Neural cell (in vitro differentiated cells): ENCODE data around the gene TYRO3. TPM values are rescaled to one million over a fixed set of nuclear protein-coding genes. Genes with fewer than 3 reads are reported as not detected.
"Not testable (repeated sequence)": the region's sequence is repeated elsewhere in the genome, so short reads cannot be mapped to it uniquely, and the experiment has no call there.

Experiments
- H2AFZ ChIP-seq: fragments of 200-600, 300-800 bp; sonication (generic), shearing (Covaris generic); 2 replicates; pipeline ENCODE4 v1.6.0; 2014; ENCODE audit warnings: low read depth, mild to moderate bottlenecking, antibody characterized with exemption, low read length, moderate library complexity
- H3F3A ChIP-seq: fragments of 200-600 bp; shearing (Covaris generic); 2 replicates; pipeline ENCODE4 v1.6.1; 2016; ENCODE audit warnings: mild to moderate bottlenecking, moderate library complexity, mixed read lengths, antibody characterized with exemption, low read length; ENCODE audit not compliant: insufficient read depth, poor library complexity, severe bottlenecking
- H3K27ac ChIP-seq: fragments of 200-600, 300-800 bp; sonication (generic), shearing (Covaris generic); 2 replicates; pipeline ENCODE4 v1.5.1; 2014; ENCODE audit warnings: mild to moderate bottlenecking, low read length, moderate library complexity
- H3K27me3 ChIP-seq: fragments of 300-800, 200-600 bp; sonication (generic), shearing (Covaris generic); 2 replicates; pipeline ENCODE4 v1.6.0; 2014; ENCODE audit warnings: mild to moderate bottlenecking, low read depth, low read length, moderate library complexity; ENCODE audit not compliant: insufficient read depth
- H3K36me3 ChIP-seq: fragments of 300-800, 200-600 bp; sonication (generic), shearing (Covaris generic); 2 replicates; pipeline ENCODE4 v1.5.1; 2014; ENCODE audit warnings: mild to moderate bottlenecking, antibody characterized with exemption, low read length, moderate library complexity; ENCODE audit not compliant: insufficient read depth
- H3K4me2 ChIP-seq: fragments of 300-800, 200-600 bp; sonication (generic), shearing (Covaris generic); 2 replicates; pipeline ENCODE4 v1.6.0; 2014; ENCODE audit warnings: mild to moderate bottlenecking, low read length
- H3K4me3 ChIP-seq: fragments of 300-800, 200-600 bp; sonication (generic), shearing (Covaris generic); 2 replicates; pipeline ENCODE4 v1.5.1; 2014; ENCODE audit warnings: mild to moderate bottlenecking, low read length, moderate library complexity
- H3K79me2 ChIP-seq: fragments of 200-600 bp; shearing (Covaris generic); replicated peaks from 2 replicates; pipeline ENCODE4 v1.6.0; 2014; ENCODE audit warnings: mild to moderate bottlenecking, low read length, moderate library complexity; ENCODE audit not compliant: insufficient read depth
- H3K9ac ChIP-seq: fragments of 300-800, 200-600 bp; sonication (generic), shearing (Covaris generic); 2 replicates; pipeline ENCODE4 v1.6.1; 2016; ENCODE audit warnings: mild to moderate bottlenecking, low read length, mixed read lengths
- H3K9me2 ChIP-seq: fragments of 200-600 bp; shearing (Covaris generic); 2 replicates; pipeline ENCODE4 v1.6.1; 2016; ENCODE audit warnings: mild to moderate bottlenecking, low read length, mixed read lengths; ENCODE audit not compliant: insufficient read depth
- H3K9me3 ChIP-seq: fragments of 200-600, 300-800 bp; sonication (generic), shearing (Covaris generic); 2 replicates; pipeline ENCODE4 v1.6.1; 2016; ENCODE audit warnings: mild to moderate bottlenecking, mixed run types, low read length, moderate library complexity, mixed read lengths
- H4K20me1 ChIP-seq: fragments of 200-600 bp; shearing (Covaris generic); 2 replicates; pipeline ENCODE4 v1.6.1; 2016; ENCODE audit warnings: mild to moderate bottlenecking, mixed run types; ENCODE audit not compliant: insufficient read depth
- CTCF ChIP-seq: fragments of 450-650 bp; IDR thresholded peaks from 2 replicates; pipeline ENCODE4 v1.5.1; 2014; ENCODE audit warnings: antibody characterized with exemption, mild to moderate bottlenecking, moderate library complexity; ENCODE audit not compliant: poor library complexity, severe bottlenecking
- EP300 ChIP-seq: fragments of 450-650 bp; conservative IDR thresholded peaks from 2 replicates; pipeline ENCODE4 v1.6.1; 2014; ENCODE audit warnings: antibody characterized with exemption, mild to moderate bottlenecking, moderate library complexity; ENCODE audit not compliant: poor library complexity, severe bottlenecking
- EZH2 ChIP-seq: fragments of 200-600, 300-800 bp; shearing (Covaris generic), sonication (generic); IDR thresholded peaks from 2 replicates; pipeline ENCODE4 v1.6.1; 2014; ENCODE audit warnings: antibody characterized with exemption, low read length, borderline replicate concordance, mild to moderate bottlenecking; ENCODE audit not compliant: insufficient read depth, poor library complexity, severe bottlenecking
- MXI1 ChIP-seq: fragments of 450-650 bp; conservative IDR thresholded peaks from 2 replicates; pipeline ENCODE4 v1.6.1; 2014; ENCODE audit warnings: antibody characterized with exemption, mild to moderate bottlenecking; ENCODE audit not compliant: poor library complexity, severe bottlenecking
- POLR2AphosphoS5 ChIP-seq: IDR thresholded peaks from 2 replicates; pipeline ENCODE4 v1.6.1; 2012
- RAD21 ChIP-seq: fragments of 450-650 bp; conservative IDR thresholded peaks from 2 replicates; pipeline ENCODE4 v1.6.1; 2014; ENCODE audit warnings: antibody characterized with exemption, mild to moderate bottlenecking, moderate library complexity
- SMC3 ChIP-seq: fragments of 450-650 bp; conservative IDR thresholded peaks from 2 replicates; pipeline ENCODE4 v1.6.1; 2014; ENCODE audit warnings: antibody characterized with exemption, mild to moderate bottlenecking, moderate library complexity; ENCODE audit not compliant: poor library complexity
- TAF1 ChIP-seq: IDR thresholded peaks from 2 replicates; pipeline ENCODE4 v1.6.1; 2012; ENCODE audit warnings: low read depth
- polyA plus RNA-seq: library from polyadenylated mRNA; depleted of rRNA; stranded (reverse); fragments of >200 nt; gene quantifications from 2 replicates; pipeline ENCODE4 v1.2.3, GENCODE V29; 2014
- TF ChIP-seq, protein P1 (sequence below): IDR thresholded peaks from 2 replicates; pipeline ENCODE4 v1.6.1; 2012; ENCODE audit warnings: borderline replicate concordance

TYRO3 gene
- polyA plus RNA-seq, 1 donor from 2014 or later = 12.1 TPM

GRCh38 chr15:41585127-41586047 is 26.4 kb downstream of the TYRO3 start:
- Histone ChIP-seq H3K27me3 (peaks cover 9% of the 10 kb centered on the region), H3K4me3 (no peak overlapping the region), H3K9me3 (no peaks in the 10 kb centered on the region), H3K4me2 (no peak overlapping the region), H3F3A (no peaks in the 10 kb centered on the region), H3K36me3 (no peaks in the 10 kb centered on the region), H3K9ac (no peak overlapping the region), H2AFZ (no peak overlapping the region), H3K79me2 (no peaks in the 10 kb centered on the region), H3K27ac (no peak overlapping the region), H3K9me2 (no peaks in the 10 kb centered on the region), H4K20me1 (no peaks in the 10 kb centered on the region)
- TF ChIP-seq RAD21 (no peak), TAF1 (no peak), SMC3 (no peak), CTCF (no peak), EP300 (no peak), POLR2AphosphoS5 (no peak), EZH2 (no peak), MXI1 (no peak)
- TF ChIP-seq, protein P1, sequence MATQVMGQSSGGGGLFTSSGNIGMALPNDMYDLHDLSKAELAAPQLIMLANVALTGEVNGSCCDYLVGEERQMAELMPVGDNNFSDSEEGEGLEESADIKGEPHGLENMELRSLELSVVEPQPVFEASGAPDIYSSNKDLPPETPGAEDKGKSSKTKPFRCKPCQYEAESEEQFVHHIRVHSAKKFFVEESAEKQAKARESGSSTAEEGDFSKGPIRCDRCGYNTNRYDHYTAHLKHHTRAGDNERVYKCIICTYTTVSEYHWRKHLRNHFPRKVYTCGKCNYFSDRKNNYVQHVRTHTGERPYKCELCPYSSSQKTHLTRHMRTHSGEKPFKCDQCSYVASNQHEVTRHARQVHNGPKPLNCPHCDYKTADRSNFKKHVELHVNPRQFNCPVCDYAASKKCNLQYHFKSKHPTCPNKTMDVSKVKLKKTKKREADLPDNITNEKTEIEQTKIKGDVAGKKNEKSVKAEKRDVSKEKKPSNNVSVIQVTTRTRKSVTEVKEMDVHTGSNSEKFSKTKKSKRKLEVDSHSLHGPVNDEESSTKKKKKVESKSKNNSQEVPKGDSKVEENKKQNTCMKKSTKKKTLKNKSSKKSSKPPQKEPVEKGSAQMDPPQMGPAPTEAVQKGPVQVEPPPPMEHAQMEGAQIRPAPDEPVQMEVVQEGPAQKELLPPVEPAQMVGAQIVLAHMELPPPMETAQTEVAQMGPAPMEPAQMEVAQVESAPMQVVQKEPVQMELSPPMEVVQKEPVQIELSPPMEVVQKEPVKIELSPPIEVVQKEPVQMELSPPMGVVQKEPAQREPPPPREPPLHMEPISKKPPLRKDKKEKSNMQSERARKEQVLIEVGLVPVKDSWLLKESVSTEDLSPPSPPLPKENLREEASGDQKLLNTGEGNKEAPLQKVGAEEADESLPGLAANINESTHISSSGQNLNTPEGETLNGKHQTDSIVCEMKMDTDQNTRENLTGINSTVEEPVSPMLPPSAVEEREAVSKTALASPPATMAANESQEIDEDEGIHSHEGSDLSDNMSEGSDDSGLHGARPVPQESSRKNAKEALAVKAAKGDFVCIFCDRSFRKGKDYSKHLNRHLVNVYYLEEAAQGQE = no peak

DNA sequence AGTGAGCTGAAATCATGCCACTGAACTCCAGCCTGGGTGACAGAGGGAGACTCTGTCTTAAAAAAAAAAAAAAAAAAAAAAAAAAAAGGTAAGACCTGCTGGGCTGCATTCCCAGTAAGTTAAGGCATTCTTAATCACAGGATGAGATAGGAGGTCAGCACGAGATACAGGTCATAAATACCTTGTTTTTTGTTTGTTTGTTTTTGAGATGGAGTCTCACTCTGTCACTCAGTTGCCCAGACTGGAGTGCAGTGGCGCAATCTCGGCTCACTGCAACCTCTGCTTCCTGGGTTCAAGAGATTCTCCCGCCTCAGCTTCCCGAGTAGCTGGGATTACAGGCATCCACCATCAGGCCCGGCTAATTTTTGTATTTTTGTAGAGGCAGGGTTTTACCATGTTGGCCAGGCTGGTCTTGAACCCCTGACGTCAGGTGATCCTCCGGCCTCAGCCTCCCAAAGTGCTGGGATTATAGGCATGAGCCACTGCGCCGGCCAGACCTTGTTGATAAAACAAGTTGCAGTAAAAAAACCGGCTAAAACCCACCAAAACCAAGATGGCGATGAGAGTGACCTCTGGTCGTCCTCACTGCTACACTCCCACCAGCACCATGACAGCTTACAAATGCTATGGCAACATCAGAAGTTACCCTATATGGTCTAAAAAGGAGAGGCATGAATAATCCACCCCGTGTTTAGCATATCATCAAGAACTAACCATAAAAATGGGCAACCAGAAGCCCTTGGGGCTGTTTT is 27.7 kb downstream of the TYRO3 start:
- H3K9me3 ChIP-seq, H3K79me2 ChIP-seq, H3K36me3 ChIP-seq, H3F3A ChIP-seq, H3K9ac ChIP-seq, H3K27me3 ChIP-seq, H4K20me1 ChIP-seq, H3K4me2 ChIP-seq, H3K27ac ChIP-seq, H3K4me3 ChIP-seq, H3K9me2 ChIP-seq, H2AFZ ChIP-seq: not testable (repeated sequence)

GRCh38 chr15:41589018-41589417 is 30.0 kb downstream of the TYRO3 start:
- H3K9me3 ChIP-seq, H4K20me1 ChIP-seq, H3K36me3 ChIP-seq, H3F3A ChIP-seq, H2AFZ ChIP-seq, H3K79me2 ChIP-seq, H3K27me3 ChIP-seq, H3K27ac ChIP-seq, H3K4me3 ChIP-seq, H3K4me2 ChIP-seq, H3K9me2 ChIP-seq, H3K9ac ChIP-seq: not testable (repeated sequence)

- not testable (repeated sequence) for H4K20me1 ChIP-seq, H2AFZ ChIP-seq, H3K9me2 ChIP-seq, H3F3A ChIP-seq, H3K4me2 ChIP-seq, H3K27me3 ChIP-seq, H3K36me3 ChIP-seq, H3K9me3 ChIP-seq, H3K79me2 ChIP-seq, H3K4me3 ChIP-seq, H3K27ac ChIP-seq, H3K9ac ChIP-seq
These were observed 30.6 kb downstream of the TYRO3 start for GRCh38 chr15:41589571-41589970.

DNA sequence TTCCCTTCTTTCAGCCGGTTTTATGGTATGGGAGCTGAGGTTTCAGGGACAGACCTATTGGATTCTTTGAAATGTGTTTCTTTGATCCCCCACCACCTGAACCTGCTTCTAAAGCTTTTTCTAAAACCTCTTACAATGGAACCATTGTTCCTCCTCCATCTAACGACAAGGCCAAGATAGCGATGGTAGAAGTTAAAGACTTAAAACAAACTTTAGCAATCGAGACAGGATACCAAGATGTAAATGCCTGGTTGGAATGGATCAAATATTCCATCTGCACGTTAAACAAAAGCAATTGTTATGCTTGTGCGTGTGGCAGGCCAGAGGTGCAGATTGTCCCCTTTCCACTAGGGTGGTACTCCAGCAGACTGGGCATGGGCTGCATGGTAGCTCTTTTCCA is 32.2 kb downstream of the TYRO3 start:
- not testable (repeated sequence) for H3K9ac ChIP-seq, H3K36me3 ChIP-seq, H2AFZ ChIP-seq

More for the DNA sequence above, 32.2 kb downstream of the TYRO3 start:
- not testable (repeated sequence) for H3K4me3 ChIP-seq, H3K27me3 ChIP-seq, H3K79me2 ChIP-seq, H3K9me3 ChIP-seq, H4K20me1 ChIP-seq, H3F3A ChIP-seq, H3K4me2 ChIP-seq, H3K27ac ChIP-seq, H3K9me2 ChIP-seq
